Large intestine (tissue), 3 donors: ENCODE data around the gene GNAQ. TPM values are rescaled to one million over a fixed set of nuclear protein-coding genes. Genes with fewer than 3 reads are reported as not detected.
"Not testable (repeated sequence)": the region's sequence is repeated elsewhere in the genome, so short reads cannot be mapped to it uniquely, and the experiment has no call there.

Experiments
- DNase-seq, 2 donors: peaks; one replicate each; pipeline versions ENCODE4 v3.0.0 to v3.0.0-alpha.2; 2013
- H3K27ac ChIP-seq: one replicate; pipeline ENCODE4 v1.5.1; 2013; ENCODE audit warnings: low read length
- H3K27me3 ChIP-seq: 2 replicates; pipeline ENCODE4 v1.6.1; 2013; ENCODE audit warnings: low read length; ENCODE audit not compliant: control insufficient read depth, insufficient read depth
- H3K36me3 ChIP-seq: 2 replicates; pipeline ENCODE4 v1.6.1; 2013; ENCODE audit warnings: low read length; ENCODE audit not compliant: control insufficient read depth, insufficient read depth
- H3K4me1 ChIP-seq: one replicate; pipeline ENCODE4 v1.6.1; 2013; ENCODE audit warnings: low read length; ENCODE audit not compliant: control insufficient read depth, insufficient read depth
- H3K4me3 ChIP-seq: one replicate; pipeline ENCODE4 v1.5.1; 2013; ENCODE audit warnings: low read length
- H3K9me3 ChIP-seq: one replicate; pipeline ENCODE4 v1.6.1; 2013; ENCODE audit warnings: mild to moderate bottlenecking, low read depth, low read length, moderate library complexity; ENCODE audit not compliant: control insufficient read depth
- WGBS: methylation state at CpG from one replicate; pipeline ENCODE4 v1.1.5; 2013; ENCODE audit warnings: low lambda C conversion rate; ENCODE audit not compliant: insufficient coverage; 5-methylcytosine and 5-hydroxymethylcytosine counted together
- polyA plus RNA-seq: library from polyadenylated mRNA; unstranded; fragments of 120-200 nt; gene quantifications from one replicate; pipeline ENCODE4 v1.2.1, GENCODE V29; 2013

GNAQ gene
- polyA plus RNA-seq, 1 donor: 34.0 TPM

DNA sequence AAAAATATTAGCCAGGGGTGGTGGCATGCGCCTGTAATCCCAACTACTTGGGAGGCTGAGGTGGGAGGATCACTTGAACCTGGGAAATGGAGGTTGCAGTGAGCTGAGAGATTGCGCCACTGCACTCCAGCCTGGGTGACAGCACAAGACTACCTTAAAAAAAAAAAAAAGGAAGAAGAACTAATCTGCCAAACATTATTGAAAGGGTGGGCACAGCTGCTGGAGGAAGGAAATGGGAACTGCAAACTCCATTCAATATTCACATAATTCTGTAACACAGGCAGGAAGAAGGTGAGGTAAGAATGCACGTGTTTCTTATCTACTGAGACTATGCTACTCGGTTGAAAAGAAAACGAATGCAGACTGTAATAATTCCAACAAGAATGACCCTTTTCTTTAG, 262.4 kb downstream of the GNAQ start:
- Histone ChIP-seq H3K4me1 (no peaks in the 10 kb centered on the region), H3K27ac (no peak overlapping the region), H3K9me3 (no peaks in the 10 kb centered on the region), H3K36me3 (peaks cover 3% of the 10 kb centered on the region), H3K27me3 (no peaks in the 10 kb centered on the region), H3K4me3 (no peak overlapping the region)
- WGBS: 70% methylated on average over 2 of the region's 5 CpGs
- no peak for DNase-seq

DNA sequence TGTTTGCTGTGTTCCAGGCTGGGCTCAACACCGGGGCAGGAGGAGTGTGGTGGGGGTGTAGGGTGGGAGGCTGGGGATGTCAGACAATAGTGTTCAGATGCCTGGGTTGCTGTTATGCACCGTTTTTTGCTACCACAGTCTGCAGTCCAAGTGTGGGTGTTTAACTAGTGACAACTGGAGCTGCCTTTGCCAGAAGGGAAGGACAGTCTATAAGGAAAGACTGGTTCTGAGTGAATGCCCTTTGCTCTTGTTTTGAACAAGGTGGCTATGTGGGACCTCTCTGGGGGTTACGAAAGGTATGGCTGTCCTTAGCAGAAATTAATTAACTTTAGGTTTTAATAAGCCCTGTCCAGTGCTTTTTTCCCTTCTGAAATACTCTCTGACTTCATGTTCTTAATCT, 265.0 kb downstream of the GNAQ start:
- H3K4me3 ChIP-seq: no peak overlapping the region
- no peak for DNase-seq
- no peaks in the 10 kb centered on the region for H3K9me3 ChIP-seq
- H3K4me1 ChIP-seq: no peaks in the 10 kb centered on the region
- H3K27ac ChIP-seq: no peak overlapping the region
- no peaks in the 10 kb centered on the region for H3K27me3 ChIP-seq
- no peaks in the 10 kb centered on the region for H3K36me3 ChIP-seq
- no CpG with 5 or more reads among the region's 3 CpGs for WGBS

DNA sequence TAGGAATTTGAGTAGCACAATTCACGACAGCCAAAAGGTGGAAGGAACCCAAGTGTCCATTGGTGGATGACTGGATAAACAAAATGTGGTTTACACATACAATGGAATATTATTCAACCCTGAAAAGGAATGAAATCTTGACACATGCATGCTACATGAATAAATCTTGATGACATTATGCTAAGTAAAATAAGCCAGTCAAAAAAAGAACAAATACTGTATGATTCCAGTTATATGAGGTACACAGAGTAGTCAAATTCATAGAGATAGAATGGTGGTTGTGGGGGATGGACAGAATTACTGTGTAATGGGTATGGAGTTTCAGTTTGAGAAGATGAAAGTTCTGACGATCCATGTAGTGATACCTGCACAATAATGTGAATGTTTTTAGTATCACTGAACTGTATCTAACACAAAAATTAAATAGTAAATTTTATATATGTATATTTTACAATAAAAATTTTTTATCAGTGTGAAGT, 265.8 kb downstream of the GNAQ start:
- H3K4me3 ChIP-seq: no peak overlapping the region
- no peak for DNase-seq
- H3K27ac ChIP-seq: no peak overlapping the region
- no peaks in the 10 kb centered on the region for H3K4me1 ChIP-seq
- WGBS: 100% methylated on average over 1 of the region's 2 CpGs
- no peaks in the 10 kb centered on the region for H3K9me3 ChIP-seq
- H3K27me3 ChIP-seq: no peaks in the 10 kb centered on the region
- no peaks in the 10 kb centered on the region for H3K36me3 ChIP-seq

DNA sequence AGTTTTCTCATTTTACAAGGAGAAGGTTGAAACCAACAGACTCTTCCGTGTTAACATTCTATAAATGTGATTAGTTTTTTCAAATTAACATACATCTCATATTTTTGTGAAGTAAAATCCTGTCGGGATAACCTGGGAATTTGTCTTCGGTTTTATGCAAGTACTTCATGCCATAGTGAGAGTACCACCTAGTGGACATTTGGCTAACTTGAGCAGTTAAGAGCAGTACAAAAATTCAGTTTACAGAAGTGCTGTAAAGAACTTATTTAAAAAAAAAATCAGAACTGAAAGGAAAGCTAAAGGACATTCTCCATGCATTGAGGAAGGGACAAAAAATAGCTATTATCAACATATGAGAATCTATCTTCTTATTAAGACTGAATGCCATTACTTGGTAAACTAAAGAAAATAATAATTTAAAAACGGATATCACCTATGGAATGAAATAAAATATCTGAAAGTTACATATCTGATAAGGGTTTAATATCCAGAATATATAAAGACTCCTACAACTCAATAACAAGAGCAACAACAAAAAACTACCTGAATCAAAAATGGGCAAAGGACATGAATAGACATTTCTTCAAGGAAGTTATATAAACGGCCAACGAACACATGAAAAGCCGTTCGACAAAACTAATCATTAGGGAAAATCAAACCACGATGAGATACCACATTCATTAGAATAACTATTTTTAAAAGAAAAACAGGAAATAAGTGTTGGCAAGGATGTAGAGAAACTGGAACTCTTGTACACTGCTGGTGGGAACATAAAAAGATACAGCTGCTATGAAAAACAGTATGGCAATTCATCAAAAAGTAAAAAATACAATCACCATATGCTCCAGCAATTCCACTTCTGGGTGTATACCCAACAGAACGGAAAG, 266.5 kb downstream of the GNAQ start:
- 100% methylated on average over 7 of the region's 10 CpGs for WGBS
- no peaks in the 10 kb centered on the region for H3K27me3 ChIP-seq
- peaks cover 2% of the 10 kb centered on the region for H3K9me3 ChIP-seq
- H3K4me1 ChIP-seq: no peaks in the 10 kb centered on the region
- no peaks in the 10 kb centered on the region for H3K36me3 ChIP-seq
- H3K4me3 ChIP-seq: no peak overlapping the region
- H3K27ac ChIP-seq: no peak overlapping the region
- DNase-seq: no peak

DNA sequence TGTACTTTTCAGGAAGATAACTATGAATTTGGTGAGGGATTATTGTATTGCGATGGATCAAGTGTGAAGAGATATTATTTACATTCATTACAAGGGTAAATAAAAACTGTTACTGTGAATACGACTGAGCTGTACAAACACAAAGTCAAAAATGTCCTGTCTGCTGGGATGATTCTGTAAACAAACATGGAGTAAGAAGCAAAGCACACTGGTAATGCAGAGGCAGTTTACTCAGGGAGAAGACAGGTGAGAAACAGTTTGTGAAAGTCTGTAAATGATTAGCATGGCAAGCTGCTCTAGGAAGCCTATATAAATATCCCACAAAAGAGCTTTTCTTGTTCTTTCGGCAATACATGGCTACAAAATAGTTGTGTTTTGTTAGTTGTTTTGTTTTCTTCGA, 268.0 kb downstream of the GNAQ start:
- peaks cover 3% of the 10 kb centered on the region for H3K9me3 ChIP-seq
- 67% methylated on average over 1 of the region's 4 CpGs for WGBS
- DNase-seq: peak; percentile 20 to 23
- no peak overlapping the region for H3K27ac ChIP-seq
- no peaks in the 10 kb centered on the region for H3K4me1 ChIP-seq
- H3K4me3 ChIP-seq: no peak overlapping the region
- H3K27me3 ChIP-seq: no peaks in the 10 kb centered on the region
- no peaks in the 10 kb centered on the region for H3K36me3 ChIP-seq

DNA sequence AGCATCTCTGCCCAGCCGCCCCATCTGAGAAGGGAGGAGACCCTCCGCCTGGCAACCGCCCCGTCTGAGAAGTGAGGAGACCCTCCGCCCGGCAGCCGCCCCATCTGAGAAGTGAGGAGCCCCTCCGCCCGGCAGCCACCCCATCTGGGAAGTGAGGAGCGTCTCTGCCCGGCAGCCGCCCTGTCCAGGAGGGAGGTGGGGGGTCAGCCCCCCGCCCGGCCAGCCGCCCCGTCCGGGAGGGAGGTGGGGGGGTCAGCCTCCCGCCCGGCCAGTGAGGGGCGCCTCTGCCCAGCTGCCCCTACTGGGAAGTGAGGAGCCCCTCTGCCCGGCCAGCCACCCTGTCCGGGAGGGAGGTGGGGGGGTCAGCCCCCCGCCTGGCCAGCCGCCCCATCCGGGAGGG, 270.7 kb downstream of the GNAQ start:
- not testable (repeated sequence) for H3K4me3 ChIP-seq, H3K27ac ChIP-seq, DNase-seq, H3K27me3 ChIP-seq, H3K36me3 ChIP-seq, H3K4me1 ChIP-seq, H3K9me3 ChIP-seq
- no CpG with 5 or more reads among the region's 25 CpGs for WGBS

DNA sequence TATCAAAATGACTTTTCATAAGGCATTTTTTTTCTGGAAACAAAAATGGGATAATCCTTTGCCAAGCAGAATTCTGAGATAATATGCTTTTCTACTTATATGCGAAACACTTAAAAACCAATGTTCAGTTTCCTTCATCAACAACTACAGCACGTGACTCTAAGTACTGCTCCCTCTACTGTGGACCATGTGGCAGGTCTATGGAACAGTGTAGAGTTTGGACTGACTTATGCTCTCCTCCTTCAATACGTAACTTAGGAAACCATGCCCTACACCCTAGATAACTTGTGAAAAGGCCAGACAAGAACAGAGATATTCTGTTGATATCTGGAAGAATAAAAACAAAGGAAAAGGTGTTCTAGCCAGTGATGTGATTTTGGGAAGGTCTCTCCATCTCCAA, 272.2 kb downstream of the GNAQ start:
- H3K27ac ChIP-seq: no peak overlapping the region
- no peaks in the 10 kb centered on the region for H3K4me1 ChIP-seq
- peaks cover 3% of the 10 kb centered on the region for H3K9me3 ChIP-seq
- no peak for DNase-seq
- no peak overlapping the region for H3K4me3 ChIP-seq
- H3K27me3 ChIP-seq: no peaks in the 10 kb centered on the region
- WGBS: no CpG with 5 or more reads among the region's 3 CpGs
- peaks cover 9% of the 10 kb centered on the region for H3K36me3 ChIP-seq

DNA sequence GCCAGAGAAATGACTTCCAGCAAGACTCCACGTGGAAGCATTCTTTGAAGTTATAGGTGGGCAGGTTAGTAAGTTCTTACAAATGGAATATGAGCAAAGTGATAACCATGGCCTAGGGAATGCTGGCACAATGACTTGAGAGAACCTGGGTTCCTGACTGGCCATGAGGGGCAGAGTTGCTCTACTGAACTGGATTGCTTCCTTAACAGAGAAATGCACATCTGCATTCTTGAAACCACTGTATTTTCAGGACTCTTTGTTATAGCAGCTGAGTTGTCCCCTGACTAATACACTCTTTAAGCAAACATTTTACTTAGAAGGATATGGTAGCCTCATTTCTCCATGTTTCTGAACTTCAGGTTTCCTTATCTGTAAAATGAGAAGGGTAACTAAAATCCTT, 275.2 kb downstream of the GNAQ start:
- no peaks in the 10 kb centered on the region for H3K27me3 ChIP-seq
- no CpG with 5 or more reads among the region's 1 CpG for WGBS
- no peak overlapping the region for H3K27ac ChIP-seq
- no peaks in the 10 kb centered on the region for H3K4me1 ChIP-seq
- DNase-seq: no peak
- H3K36me3 ChIP-seq: peaks cover 9% of the 10 kb centered on the region
- H3K4me3 ChIP-seq: no peak overlapping the region
- H3K9me3 ChIP-seq: peaks cover 3% of the 10 kb centered on the region

DNA sequence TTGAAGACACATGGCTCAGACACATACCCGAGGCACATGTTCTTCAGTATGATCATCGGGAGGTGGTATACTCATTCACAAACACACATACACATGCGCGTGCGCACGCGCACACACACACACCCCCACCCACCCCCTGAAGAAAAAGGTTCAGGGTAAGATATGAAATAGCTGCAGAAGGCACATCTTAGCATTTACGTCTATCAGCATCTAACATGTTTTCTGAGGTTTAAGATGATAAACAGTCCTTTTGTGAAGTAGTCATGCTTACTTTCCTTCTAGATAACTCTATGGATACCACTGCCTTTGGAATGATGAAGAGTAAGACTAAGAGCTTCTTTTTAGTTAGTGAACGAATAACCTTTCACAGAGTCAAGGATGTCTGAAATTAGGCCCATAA, 278.4 kb downstream of the GNAQ start:
- Histone ChIP-seq H3K27ac (no peak overlapping the region), H3K36me3 (peaks cover 11% of the 10 kb centered on the region), H3K9me3 (no peaks in the 10 kb centered on the region), H3K27me3 (no peaks in the 10 kb centered on the region), H3K4me1 (no peaks in the 10 kb centered on the region), H3K4me3 (no peak overlapping the region)
- no peak for DNase-seq
- whole genome bisulfite sequencing: 97% methylated on average over 5 of the region's 9 CpGs

DNA sequence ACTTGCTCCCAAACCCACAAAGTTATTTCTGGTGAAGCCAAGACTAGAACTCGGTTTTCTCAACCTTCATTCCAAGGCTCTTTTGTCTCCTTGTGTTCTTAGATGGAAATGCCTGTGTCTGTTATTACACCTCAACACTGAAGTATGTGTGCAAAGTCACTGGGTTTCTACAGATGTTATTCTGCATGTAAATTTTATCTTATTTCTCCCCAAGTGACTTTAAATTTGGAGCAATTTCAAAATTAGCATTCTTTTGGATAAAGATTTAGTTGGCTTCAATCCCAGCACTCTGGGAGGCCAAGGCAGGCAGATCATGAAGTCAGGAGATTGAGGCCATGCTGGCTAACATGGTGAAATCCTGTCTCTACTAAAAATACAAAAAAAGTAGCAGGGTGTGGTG, 279.1 kb downstream of the GNAQ start:
- DNase-seq: no peak
- Histone ChIP-seq H3K4me3 (no peak overlapping the region), H3K4me1 (no peaks in the 10 kb centered on the region), H3K27me3 (no peaks in the 10 kb centered on the region), H3K9me3 (no peaks in the 10 kb centered on the region), H3K36me3 (peaks cover 11% of the 10 kb centered on the region), H3K27ac (no peak overlapping the region)
- no CpG with 5 or more reads among the region's 1 CpG for WGBS
